Measurements from ENCODE around the gene CSH1.
"Not testable (repeated sequence)": the region's sequence is repeated elsewhere in the genome, so short reads cannot be mapped to it uniquely, and the experiment has no call there.

DNA sequence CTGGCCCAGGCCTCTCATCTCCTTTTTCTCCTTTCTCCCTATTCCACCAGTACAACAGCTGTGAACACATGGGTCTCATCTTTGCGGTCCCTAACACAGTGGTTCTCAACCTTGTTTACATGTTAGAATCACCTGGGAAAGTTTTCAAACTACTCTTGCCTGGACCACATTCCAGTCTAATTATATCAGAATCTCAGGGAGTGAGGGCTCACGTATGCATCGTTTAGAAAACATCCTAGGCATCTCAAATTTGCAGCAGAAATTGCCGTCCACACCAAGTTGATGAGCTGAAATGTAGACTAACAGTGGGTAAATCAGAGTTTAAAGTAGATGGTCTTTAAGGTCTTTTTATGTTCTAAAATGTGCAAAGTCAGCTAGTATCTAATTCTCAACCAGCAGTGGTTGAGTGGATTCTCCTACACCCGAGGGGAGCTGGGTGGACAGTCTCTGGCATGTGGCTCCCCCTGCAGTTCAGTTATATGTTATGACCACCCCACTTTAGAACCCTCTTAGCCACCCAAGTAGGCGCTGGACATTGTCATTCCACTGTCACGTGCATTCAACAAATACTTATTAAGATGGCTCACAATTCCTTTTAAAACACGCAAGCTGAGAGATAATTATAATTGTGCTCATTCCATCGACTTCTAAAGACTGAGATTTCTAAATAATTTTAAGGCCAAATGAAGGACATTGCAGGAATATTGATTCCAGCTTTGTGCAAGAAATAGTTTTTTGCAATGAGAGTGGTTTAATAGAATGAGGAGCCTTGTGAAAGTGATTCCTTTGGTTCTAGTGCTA lies 26.7 kb downstream of the CSH1 start:
- TF ChIP-seq CTCF (IDR thresholded peaks at IDR 0.05; ENCODE audit: insufficient read depth, low read depth, low read length); EZH2 (IDR thresholded peaks at IDR 0.05; ENCODE audit: insufficient read depth, low read length): not testable (repeated sequence)

All from astrocyte (in vitro differentiated cells and primary cell).